Fibroblast of lung (primary cell): ENCODE results near the gene OR2M3. TPM values are rescaled to one million over a fixed set of nuclear protein-coding genes. Genes with fewer than 3 reads are reported as not detected.

Experiments
- DNase-seq, 2 donors: peaks; one replicate each; pipeline versions ENCODE4 v3.0.0 to v3.0.0-alpha.2; 2010; ENCODE audit warnings: low read depth in 2 of 2
- H2AFZ ChIP-seq: 2 replicates; pipeline ENCODE4 v1.5.1; 2012; ENCODE audit warnings: low read length, control low read depth, inconsistent platforms
- H3K27ac ChIP-seq: 2 replicates; pipeline ENCODE4 v1.5.1; 2011; ENCODE audit warnings: low read length, control low read depth; ENCODE audit not compliant: insufficient read depth
- H3K27me3 ChIP-seq: 2 replicates; pipeline ENCODE4 v1.5.1; 2011; ENCODE audit warnings: mild to moderate bottlenecking, low read length; ENCODE audit not compliant: control insufficient read depth, insufficient read depth
- H3K36me3 ChIP-seq: 2 replicates; pipeline ENCODE4 v1.5.1; 2011; ENCODE audit warnings: low read length; ENCODE audit not compliant: control insufficient read depth, insufficient read depth
- H3K4me1 ChIP-seq: 2 replicates; pipeline ENCODE4 v1.5.1; 2011; ENCODE audit warnings: low read length; ENCODE audit not compliant: control insufficient read depth, insufficient read depth; ENCODE audit errors: extremely low read depth
- H3K4me2 ChIP-seq: 2 replicates; pipeline ENCODE4 v1.5.1; 2011; ENCODE audit warnings: low read length, control low read depth; ENCODE audit not compliant: insufficient read depth; ENCODE audit errors: extremely low read depth
- H3K4me3 ChIP-seq, 4 experiments: fragments of 200-600 bp in 1 of 4; sonication (generic) in 1 of 4; replicated peaks in 1 of 4; 2 replicates each; pipeline ENCODE4 v1.5.1; 2011 to 2016; ENCODE audit warnings: low read length in 4 of 4, low read depth in 3 of 4, mild to moderate bottlenecking in 3 of 4, control low read depth in 2 of 4, inconsistent platforms in 1 of 4, mixed read lengths in 1 of 4; ENCODE audit not compliant: insufficient read depth in 1 of 4; ENCODE audit errors: control extremely low read depth in 1 of 4
- H3K79me2 ChIP-seq: 2 replicates; pipeline ENCODE4 v1.5.1; 2012; ENCODE audit warnings: mild to moderate bottlenecking, low read length, inconsistent platforms; ENCODE audit not compliant: control insufficient read depth, insufficient read depth
- H3K9ac ChIP-seq: 2 replicates; pipeline ENCODE4 v1.5.1; 2011; ENCODE audit warnings: mild to moderate bottlenecking, low read length, control low read depth; ENCODE audit not compliant: insufficient read depth
- H3K9me3 ChIP-seq: 2 replicates; pipeline ENCODE4 v1.5.1; 2012; ENCODE audit warnings: low read depth, low read length; ENCODE audit not compliant: control insufficient read depth, insufficient read depth
- H4K20me1 ChIP-seq: 2 replicates; pipeline ENCODE4 v1.5.1; 2011; ENCODE audit warnings: low read length; ENCODE audit not compliant: control insufficient read depth, insufficient read depth; ENCODE audit errors: extremely low read depth
- CTCF ChIP-seq, 2 donors: IDR thresholded peaks in 1 of 2; conservative IDR thresholded peaks in 1 of 2; 1 replicate in 1 of 2; 2 replicates in 1 of 2; pipeline ENCODE4 v1.5.1; 2011 to 2012; ENCODE audit warnings: low read length in 2 of 2, control low read depth in 1 of 2, inconsistent platforms in 1 of 2, low read depth in 1 of 2, mild to moderate bottlenecking in 1 of 2
- EZH2 ChIP-seq: IDR thresholded peaks from 2 replicates; pipeline ENCODE4 v1.5.1; 2012; ENCODE audit warnings: low read length, control low read depth, mild to moderate bottlenecking; ENCODE audit errors: missing control alignments
- polyA plus RNA-seq, 2 donors: library from polyadenylated mRNA; depleted of rRNA in 1 of 2; stranded (reverse) in 1 of 2; unstranded in 1 of 2; fragments of >200 nt; gene quantifications; 2 replicates each; pipeline ENCODE4 v1.2.1, GENCODE V29; 2011 to 2012; ENCODE audit warnings: missing spikeins in 1 of 2
- total RNA-seq: library from RNA; depleted of rRNA; stranded (reverse); fragments of >200 nt; gene quantifications from 2 replicates; pipeline ENCODE4 v1.2.1, GENCODE V29; 2014

Gene OR2M3
- total and polyA plus RNA-seq, 2 donors (not counting 1 experiment from before 2014, with no cell fraction given): under 0.01 TPM; not detected in 1

GRCh38 chr1:248158758-248159157 lies 38.3 kb upstream of the OR2M3 start:
- no peak overlapping the region for H2AFZ ChIP-seq

DNA sequence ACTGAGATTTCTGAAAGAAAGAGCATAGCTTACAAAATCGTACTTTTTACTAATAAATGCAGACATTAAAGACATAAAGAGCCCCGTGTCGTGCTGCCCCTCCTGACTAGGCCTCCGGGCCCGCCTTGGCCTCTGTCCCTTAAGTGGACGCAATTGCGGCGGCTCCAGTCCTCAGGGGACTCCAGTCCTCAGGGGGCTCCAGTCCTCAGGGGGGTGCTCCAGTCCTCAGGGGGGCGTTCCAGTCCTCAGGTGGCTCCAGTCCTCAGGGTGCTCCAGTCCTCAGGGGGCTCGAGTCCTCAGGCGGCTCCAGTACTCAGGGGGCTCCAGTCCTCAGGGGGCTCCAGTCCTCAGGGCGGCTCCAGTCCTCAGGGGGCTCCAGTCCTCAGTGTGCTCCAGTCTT lies 33.0 kb upstream of the OR2M3 start:
- no peaks in the 10 kb centered on the region for H3K27me3 ChIP-seq
- no peaks in the 10 kb centered on the region for H3K4me1 ChIP-seq
- no peaks in the 10 kb centered on the region for H3K36me3 ChIP-seq
- no peaks in the 10 kb centered on the region for H4K20me1 ChIP-seq
- H3K4me3 ChIP-seq: no peak overlapping the region
- no peak for DNase-seq
- H3K27ac ChIP-seq: no peak overlapping the region
- no peak overlapping the region for H3K9ac ChIP-seq
- no peak overlapping the region for H3K4me2 ChIP-seq
- H3K79me2 ChIP-seq: no peaks in the 10 kb centered on the region
- TF ChIP-seq EZH2: no peak
- no peak for TF ChIP-seq CTCF (conservative IDR thresholded peaks at IDR 0.05 in 1 of 2, IDR thresholded peaks at IDR 0.05 in 1 of 2; ENCODE audit: low read depth in 1 of 2, low read length in 2 of 2)
- H2AFZ ChIP-seq: no peak overlapping the region
- H3K9me3 ChIP-seq: no peaks in the 10 kb centered on the region

More at GRCh38 chr1:248158758-248159157, 38.3 kb upstream of the OR2M3 start:
- Histone ChIP-seq H3K36me3 (no peaks in the 10 kb centered on the region), H3K79me2 (no peaks in the 10 kb centered on the region), H3K27ac (no peak overlapping the region), H3K4me1 (no peaks in the 10 kb centered on the region), H3K4me3 (no peak overlapping the region), H4K20me1 (no peaks in the 10 kb centered on the region), H3K9ac (no peak overlapping the region), H3K9me3 (no peaks in the 10 kb centered on the region), H3K4me2 (no peak overlapping the region), H3K27me3 (no peaks in the 10 kb centered on the region)
- no peak for DNase-seq
- TF ChIP-seq EZH2 (no peak), CTCF (conservative IDR thresholded peaks at IDR 0.05 in 1 of 2, IDR thresholded peaks at IDR 0.05 in 1 of 2; ENCODE audit: low read depth in 1 of 2, low read length in 2 of 2) (no peak)

- Histone ChIP-seq H3K36me3 (no peaks in the 10 kb centered on the region), H4K20me1 (no peaks in the 10 kb centered on the region), H3K9ac (no peak overlapping the region), H3K27ac (no peak overlapping the region), H3K4me2 (no peak overlapping the region), H3K4me1 (no peaks in the 10 kb centered on the region), H2AFZ (no peak overlapping the region), H3K9me3 (no peaks in the 10 kb centered on the region), H3K27me3 (no peaks in the 10 kb centered on the region), H3K4me3 (no peak overlapping the region), H3K79me2 (no peaks in the 10 kb centered on the region)
- TF ChIP-seq EZH2 (no peak), CTCF (conservative IDR thresholded peaks at IDR 0.05 in 1 of 2, IDR thresholded peaks at IDR 0.05 in 1 of 2; ENCODE audit: low read depth in 1 of 2, low read length in 2 of 2) (no peak)
- DNase-seq: no peak
Observed at GRCh38 chr1:248165186-248165585, 31.9 kb upstream of the OR2M3 start.
